Ectodermal cell (in vitro differentiated cells): Measurements from ENCODE around the gene IDE.

Source experiments
- H3K27ac ChIP-seq: 2 replicates; pipeline ENCODE4 v1.7.0; 2013; ENCODE audit warnings: mild to moderate bottlenecking, low read depth, low read length; ENCODE audit not compliant: insufficient read depth, poor library complexity, severe bottlenecking
- H3K27me3 ChIP-seq: 2 replicates; pipeline ENCODE4 v1.7.0; 2013; ENCODE audit warnings: mild to moderate bottlenecking, low read length; ENCODE audit not compliant: insufficient read depth, control insufficient read depth, poor library complexity, severe bottlenecking
- H3K36me3 ChIP-seq: one replicate; pipeline ENCODE4 v1.7.0; 2013; ENCODE audit warnings: low read length; ENCODE audit not compliant: control insufficient read depth, insufficient read depth
- H3K4me1 ChIP-seq: one replicate; pipeline ENCODE4 v1.7.0; 2013; ENCODE audit warnings: low read length; ENCODE audit not compliant: control insufficient read depth, insufficient read depth
- H3K4me3 ChIP-seq: 2 replicates; pipeline ENCODE4 v1.7.0; 2013; ENCODE audit warnings: low read depth, low read length, control low read depth; ENCODE audit not compliant: insufficient read depth
- H3K9me3 ChIP-seq: 2 replicates; pipeline ENCODE4 v1.7.0; 2013; ENCODE audit warnings: mild to moderate bottlenecking, low read length, moderate library complexity; ENCODE audit not compliant: control insufficient read depth
- WGBS, 2 experiments: methylation state at CpG; one replicate each; pipeline ENCODE4 v1.1.7; 2013; ENCODE audit warnings: missing lambda C conversion rate in 2 of 2; 5-methylcytosine and 5-hydroxymethylcytosine counted together

IDE gene

DNA sequence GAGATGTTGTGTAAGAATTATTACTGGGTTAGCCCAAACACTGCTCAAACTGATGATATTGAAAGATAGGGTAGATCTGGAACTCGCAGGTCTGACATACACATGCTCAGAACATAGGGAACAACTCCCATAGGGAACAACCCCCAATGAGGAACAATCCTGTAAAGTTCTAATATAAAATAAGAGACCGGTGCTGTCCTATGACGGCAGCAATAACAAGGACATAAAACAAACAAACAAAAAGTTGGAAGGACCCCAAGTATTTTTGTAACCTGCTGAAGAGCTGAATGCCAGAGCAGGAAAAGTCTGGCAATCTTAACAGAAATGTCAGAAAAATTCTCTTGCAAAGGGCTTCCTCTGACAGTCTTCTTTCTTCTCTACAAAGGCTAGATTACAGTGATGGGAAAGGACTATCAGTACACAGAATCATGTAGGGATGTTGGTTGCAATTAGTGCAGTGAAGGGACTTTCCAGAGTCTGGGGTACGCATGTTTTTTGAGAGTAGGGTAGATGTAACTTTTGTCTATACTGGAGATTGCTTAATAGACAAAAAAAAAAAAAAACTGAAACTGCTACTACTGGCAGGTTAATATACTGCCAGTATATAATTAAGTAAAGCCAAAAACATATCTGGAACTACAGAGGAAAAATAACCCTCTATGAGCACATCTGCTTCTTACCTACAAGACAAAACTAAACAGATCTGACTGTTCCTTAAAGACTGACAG, 35.5 kb downstream of the IDE start:
- no peaks in the 10 kb centered on the region for H3K4me1 ChIP-seq
- no peak overlapping the region for H3K4me3 ChIP-seq
- H3K36me3 ChIP-seq: peaks cover 4% of the 10 kb centered on the region
- H3K9me3 ChIP-seq: no peaks in the 10 kb centered on the region
- H3K27ac ChIP-seq: no peak overlapping the region
- no peaks in the 10 kb centered on the region for H3K27me3 ChIP-seq
- 88 to 94% methylated on average over 4 of the region's 4 CpGs for WGBS, 2 experiments

DNA sequence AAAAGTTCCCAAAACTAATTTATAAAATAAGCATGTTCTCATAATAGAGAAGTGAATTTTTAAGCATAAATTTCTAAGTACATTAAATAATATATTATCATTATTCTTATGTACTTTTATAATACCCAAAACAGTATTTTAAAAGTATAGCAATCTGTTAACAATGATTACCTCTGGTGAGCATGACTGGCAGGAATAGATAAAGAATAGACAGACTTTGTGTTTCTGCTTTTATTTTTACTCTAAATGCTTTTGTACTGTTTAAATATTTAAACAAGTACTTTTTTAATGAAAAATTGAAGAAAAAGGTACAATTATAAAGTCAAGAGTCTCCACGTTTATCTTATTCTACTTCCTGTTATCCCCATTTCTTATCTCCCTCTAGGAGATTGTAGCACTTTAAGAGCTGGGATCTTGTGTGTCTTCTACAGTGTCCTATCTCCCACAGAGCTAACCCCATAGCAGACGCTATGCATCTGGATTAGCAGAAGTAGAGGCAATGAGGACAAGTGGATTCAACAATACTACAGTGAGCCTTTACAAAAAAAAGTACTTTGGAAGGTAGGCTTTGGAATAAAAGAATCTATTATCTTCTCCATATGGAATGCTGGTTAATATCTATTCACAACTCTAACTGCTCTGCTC, 42.9 kb downstream of the IDE start:
- no peak overlapping the region for H3K4me3 ChIP-seq
- H3K27ac ChIP-seq: no peak overlapping the region
- H3K36me3 ChIP-seq: peaks cover 9% of the 10 kb centered on the region
- no peaks in the 10 kb centered on the region for H3K4me1 ChIP-seq
- H3K27me3 ChIP-seq: no peaks in the 10 kb centered on the region
- no peaks in the 10 kb centered on the region for H3K9me3 ChIP-seq
- 78 to 100% methylated on average over 1 to 2 of the region's 2 CpGs for WGBS, 2 experiments

DNA sequence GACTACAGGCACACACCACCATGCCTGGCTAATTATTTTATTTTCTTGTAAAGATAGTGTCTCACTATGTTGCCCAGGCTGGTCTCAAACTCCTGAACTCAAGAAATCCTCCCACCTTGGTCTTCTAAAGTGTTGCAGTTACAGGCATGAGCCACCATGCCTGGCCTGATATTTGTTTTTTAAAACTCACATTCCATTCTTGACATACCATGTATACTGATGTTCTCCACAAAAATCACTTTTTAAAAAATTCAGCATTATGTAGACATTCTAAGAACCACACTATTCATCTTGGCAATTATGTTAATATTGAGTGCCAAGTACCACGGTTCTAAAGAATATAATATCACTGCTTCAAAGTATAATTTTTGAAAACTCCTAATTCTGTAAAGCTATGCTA, 43.5 kb downstream of the IDE start:
- no peak overlapping the region for H3K27ac ChIP-seq
- no peaks in the 10 kb centered on the region for H3K9me3 ChIP-seq
- no peak overlapping the region for H3K4me3 ChIP-seq
- 80% methylated on average over 1 of the region's 1 CpG; no CpG with 5 or more reads in 1 of the 2 experiments for WGBS, 2 experiments
- H3K4me1 ChIP-seq: no peaks in the 10 kb centered on the region
- H3K36me3 ChIP-seq: peaks cover 7% of the 10 kb centered on the region
- no peaks in the 10 kb centered on the region for H3K27me3 ChIP-seq

DNA sequence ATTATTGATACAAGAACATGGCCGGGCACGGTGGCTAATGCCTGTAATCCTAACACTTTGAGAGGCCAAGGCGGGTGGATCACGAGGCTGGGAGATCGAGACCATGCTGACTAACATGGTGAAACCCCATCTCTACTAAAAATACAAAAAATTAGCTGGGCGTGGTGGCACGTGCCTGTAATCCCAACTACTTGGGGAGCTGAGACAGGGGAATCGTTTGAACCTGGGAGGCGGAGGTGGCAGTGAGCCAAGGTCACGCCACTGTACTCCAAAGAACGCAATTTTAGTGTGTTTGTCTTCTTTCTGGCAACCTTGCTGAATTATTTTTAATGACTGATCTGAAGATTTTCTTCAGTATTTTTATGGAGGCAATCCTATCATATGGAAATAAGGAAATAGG, 46.2 kb downstream of the IDE start:
- H3K9me3 ChIP-seq: no peaks in the 10 kb centered on the region
- H3K27ac ChIP-seq: no peak overlapping the region
- peaks cover 5% of the 10 kb centered on the region for H3K36me3 ChIP-seq
- H3K4me3 ChIP-seq: no peak overlapping the region
- H3K27me3 ChIP-seq: no peaks in the 10 kb centered on the region
- H3K4me1 ChIP-seq: peaks cover 4% of the 10 kb centered on the region
- WGBS, 2 experiments: 93 to 94% methylated on average over 11 of the region's 11 CpGs

DNA sequence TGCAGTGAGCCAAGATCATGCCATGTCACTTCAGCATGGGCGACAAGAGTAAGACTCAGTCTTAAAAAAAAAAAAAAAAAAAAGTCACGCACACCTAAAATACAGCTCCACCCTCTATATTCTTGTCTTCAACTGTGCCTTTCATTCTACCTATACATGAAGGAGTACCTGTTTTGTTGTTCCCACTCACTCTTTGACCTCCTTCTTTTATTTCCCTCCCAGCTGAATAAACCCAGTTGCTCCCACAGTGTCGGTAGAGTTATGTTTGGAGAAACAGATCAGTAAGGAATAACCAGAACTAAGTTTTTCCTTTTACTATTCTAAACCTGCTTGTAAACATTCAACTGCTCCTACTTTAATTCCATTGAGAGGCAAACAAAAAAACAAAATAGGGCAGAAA, 50.3 kb downstream of the IDE start:
- Histone ChIP-seq H3K4me1 (peaks cover 4% of the 10 kb centered on the region), H3K4me3 (no peak overlapping the region), H3K27me3 (no peaks in the 10 kb centered on the region), H3K36me3 (no peaks in the 10 kb centered on the region), H3K27ac (no peak overlapping the region), H3K9me3 (no peaks in the 10 kb centered on the region)
- WGBS, 2 experiments: 93 to 98% methylated on average over 3 of the region's 3 CpGs

DNA sequence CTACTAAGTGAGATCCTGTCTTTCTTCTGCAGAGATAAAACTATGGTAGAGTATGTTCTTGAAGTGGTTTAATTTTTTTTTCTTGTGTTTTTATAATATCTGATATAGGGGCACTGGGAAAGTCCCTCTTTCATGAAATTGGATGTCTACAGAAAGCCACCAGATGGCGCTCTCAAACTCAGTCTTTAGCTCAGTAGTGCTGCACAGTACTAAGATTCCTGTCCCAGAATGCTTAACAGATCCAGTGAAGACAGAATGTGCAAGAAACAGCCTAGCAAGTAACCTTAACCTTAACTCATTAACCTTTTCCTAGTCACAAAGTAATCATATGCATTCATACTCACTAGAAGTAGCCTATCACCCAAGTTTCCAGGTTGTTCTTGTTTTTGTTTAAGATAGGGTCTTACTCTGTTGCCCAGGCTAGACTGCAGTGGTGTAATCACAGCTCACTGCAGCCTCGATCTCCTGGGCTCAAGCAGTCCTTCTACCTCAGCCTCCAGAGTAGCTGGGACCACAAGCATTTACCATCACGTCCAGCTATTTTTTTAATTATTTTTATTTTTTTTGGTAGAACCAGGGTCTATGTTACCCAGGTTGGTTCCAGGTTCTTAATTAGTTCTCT, 56.7 kb downstream of the IDE start:
- 38 to 59% methylated on average over 2 to 3 of the region's 3 CpGs for WGBS, 2 experiments
- Histone ChIP-seq H3K36me3 (no peaks in the 10 kb centered on the region), H3K4me3 (no peak overlapping the region), H3K27me3 (no peaks in the 10 kb centered on the region), H3K9me3 (no peaks in the 10 kb centered on the region), H3K4me1 (no peaks in the 10 kb centered on the region), H3K27ac (no peak overlapping the region)

DNA sequence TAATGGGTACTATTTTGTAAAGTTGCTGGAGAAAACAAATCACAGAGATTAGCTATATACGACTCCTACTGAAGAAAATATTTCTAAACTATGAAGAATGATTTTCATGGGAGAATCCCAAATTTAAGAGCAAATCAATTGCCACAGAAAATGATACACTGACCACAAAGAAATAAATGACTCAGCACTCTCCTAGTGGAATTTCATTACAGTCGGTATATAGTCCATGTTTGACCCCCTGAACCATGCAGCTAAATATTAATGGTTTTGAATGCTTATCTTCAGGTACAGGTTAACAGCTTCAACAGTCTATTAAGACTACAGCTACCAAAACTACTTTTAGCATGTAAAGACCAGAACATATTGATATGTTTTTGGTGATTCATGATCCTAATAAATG, 65.0 kb downstream of the IDE start:
- H3K9me3 ChIP-seq: no peaks in the 10 kb centered on the region
- no peak overlapping the region for H3K27ac ChIP-seq
- WGBS, 2 experiments: 100% methylated on average over 1 to 2 of the region's 2 CpGs
- H3K4me3 ChIP-seq: no peak overlapping the region
- H3K4me1 ChIP-seq: no peaks in the 10 kb centered on the region
- H3K27me3 ChIP-seq: no peaks in the 10 kb centered on the region
- no peaks in the 10 kb centered on the region for H3K36me3 ChIP-seq

DNA sequence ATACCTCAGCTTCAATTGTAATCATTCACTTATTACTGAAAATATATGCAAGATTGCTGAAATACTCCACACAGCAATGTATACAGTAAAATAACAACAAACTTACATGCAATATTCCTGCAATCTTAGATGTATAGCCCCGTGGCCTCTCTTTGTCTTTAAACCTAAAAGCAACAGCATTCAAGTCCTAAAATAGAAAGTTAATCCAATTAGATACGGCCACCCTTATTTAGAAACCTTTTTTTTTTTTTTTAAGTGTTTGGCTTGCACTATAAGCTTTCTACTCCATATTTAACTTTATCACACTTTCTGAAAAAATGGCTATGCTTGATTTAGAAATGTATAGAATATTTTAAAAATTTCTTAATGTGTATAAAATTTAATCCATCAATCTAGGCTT, 67.6 kb downstream of the IDE start:
- H3K36me3 ChIP-seq: no peaks in the 10 kb centered on the region
- WGBS, 2 experiments: 68 to 77% methylated on average over 1 to 2 of the region's 2 CpGs
- no peaks in the 10 kb centered on the region for H3K4me1 ChIP-seq
- no peaks in the 10 kb centered on the region for H3K9me3 ChIP-seq
- H3K27me3 ChIP-seq: no peaks in the 10 kb centered on the region
- no peak overlapping the region for H3K27ac ChIP-seq
- H3K4me3 ChIP-seq: no peak overlapping the region

DNA sequence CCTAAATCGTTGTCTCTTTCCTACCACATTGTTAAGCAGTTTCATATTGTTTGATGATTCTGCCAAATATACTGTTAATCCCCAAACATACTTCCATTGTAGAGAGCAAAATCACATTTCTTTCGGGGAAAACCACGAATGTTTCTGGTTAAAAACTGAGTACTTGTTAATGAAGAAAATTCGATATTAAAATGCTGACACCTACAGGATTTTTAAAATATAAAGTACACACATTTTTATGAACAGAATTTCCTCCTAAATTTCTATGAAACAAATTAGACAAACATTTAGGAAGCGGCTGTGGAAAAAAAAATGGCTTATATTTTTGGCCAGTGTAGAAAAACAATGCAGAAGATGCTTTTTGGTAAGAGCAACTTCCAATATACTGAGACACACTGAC, 68.8 kb downstream of the IDE start:
- Histone ChIP-seq H3K4me1 (no peaks in the 10 kb centered on the region), H3K36me3 (no peaks in the 10 kb centered on the region), H3K9me3 (no peaks in the 10 kb centered on the region), H3K27ac (no peak overlapping the region), H3K27me3 (no peaks in the 10 kb centered on the region), H3K4me3 (no peak overlapping the region)
- 94 to 100% methylated on average over 1 to 5 of the region's 5 CpGs for WGBS, 2 experiments

DNA sequence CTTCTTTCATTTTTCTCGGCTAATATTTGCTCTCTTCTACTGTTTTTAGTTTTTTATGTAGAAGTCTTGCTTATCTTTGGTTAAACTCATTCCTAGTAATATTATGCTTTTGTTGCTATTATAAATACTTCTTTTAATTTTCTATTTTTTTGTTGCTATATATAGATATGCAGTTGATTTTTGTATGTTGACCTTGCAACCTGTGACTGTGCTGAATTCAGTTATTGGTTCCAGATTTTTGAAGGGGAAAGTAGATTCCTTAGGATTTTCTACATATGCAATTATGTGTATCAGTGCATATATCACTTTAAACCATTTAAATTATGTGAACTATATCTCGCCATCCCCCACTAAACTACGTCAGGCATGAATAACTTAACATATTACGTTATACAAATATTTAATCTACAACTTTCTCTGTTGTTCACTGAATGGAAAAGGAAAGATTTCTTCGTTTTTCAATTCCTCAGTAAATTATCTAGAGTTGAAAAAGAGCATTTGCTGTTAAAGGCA, 71.5 kb downstream of the IDE start:
- H3K4me1 ChIP-seq: no peaks in the 10 kb centered on the region
- WGBS, 2 experiments: 97 to 100% methylated on average over 4 of the region's 5 CpGs
- no peaks in the 10 kb centered on the region for H3K9me3 ChIP-seq
- H3K36me3 ChIP-seq: no peaks in the 10 kb centered on the region
- no peaks in the 10 kb centered on the region for H3K27me3 ChIP-seq
- H3K4me3 ChIP-seq: no peak overlapping the region
- no peak overlapping the region for H3K27ac ChIP-seq
